ENCODE data around the gene LRP3.
"Not testable (repeated sequence)": the region's sequence is repeated elsewhere in the genome, so short reads cannot be mapped to it uniquely, and the experiment has no call there.

LRP3 gene

DNA sequence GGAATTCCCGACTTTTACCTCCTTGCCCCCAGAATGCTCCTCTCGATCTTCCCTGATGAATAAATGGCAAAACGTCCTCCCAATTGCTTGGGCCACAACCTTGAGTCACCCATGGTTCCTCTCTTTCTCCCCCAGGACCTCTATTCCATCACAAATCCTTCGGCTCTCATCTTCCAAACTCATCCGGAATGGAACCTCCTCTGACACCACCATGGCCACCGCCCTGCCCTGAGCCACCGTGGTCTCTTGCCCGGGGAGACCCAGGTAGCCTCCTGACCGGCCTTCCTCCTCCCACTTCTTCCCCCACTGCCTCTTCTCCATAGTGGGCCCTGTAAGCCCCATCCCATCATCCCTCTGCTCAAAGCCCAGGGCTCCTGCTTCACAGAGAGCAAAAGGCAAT, 26.6 kb downstream of the LRP3 start:
- DNase-seq = no peak

GRCh38 chr19:33221638-33222037, 27.5 kb downstream of the LRP3 start:
- DNase-seq = no peak

DNA sequence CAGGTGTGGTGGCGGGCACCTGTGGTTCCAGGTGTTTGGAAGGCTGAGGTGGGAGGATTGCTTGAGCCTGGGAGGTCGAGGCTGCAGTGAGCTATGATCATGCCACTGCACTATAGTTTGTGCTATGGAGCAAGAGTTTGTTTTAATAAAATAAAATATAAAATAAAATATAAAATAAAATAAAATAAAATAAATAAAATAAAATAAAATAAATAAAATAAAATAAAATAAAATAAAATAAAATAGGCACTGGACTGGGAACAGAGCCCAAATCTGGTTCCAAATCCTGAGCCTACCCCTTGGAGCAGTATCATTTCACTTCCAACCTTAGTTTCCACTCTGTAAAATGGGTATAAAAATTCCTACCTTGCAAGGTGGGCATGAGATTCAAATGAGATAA, 28.1 kb downstream of the LRP3 start:
- not testable (repeated sequence) for DNase-seq

- DNase-seq = no peak
Measured at GRCh38 chr19:33224694-33225457, 30.7 kb downstream of the LRP3 start.

DNA sequence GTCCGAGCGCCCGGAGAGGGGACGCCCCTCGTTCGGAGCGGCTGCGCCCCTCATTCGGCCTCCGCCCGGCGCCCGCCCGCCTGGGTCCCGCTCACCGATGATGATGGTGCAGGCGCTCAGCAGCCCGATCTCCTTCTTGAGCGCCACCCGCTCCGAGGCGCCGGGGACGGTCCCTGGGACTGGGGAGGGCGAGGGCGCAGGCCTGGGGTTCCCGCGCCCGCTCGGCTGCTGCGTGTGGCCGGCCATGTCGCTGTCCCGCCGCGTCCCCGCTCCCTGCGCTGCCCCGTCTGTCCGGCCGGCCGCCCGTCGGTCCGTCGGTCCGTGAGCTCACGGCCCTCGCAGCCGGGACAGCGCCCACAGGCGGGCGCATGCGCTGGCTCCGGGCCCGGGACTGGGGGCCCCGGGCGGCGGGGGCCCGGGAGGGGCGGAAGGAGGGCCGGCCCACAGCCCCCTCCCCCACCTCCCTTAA, 31.4 kb downstream of the LRP3 start, which contains the start of gene SLC7A10:
SLC7A10 (minus strand) TSS at position 393 of the 469 bp plus-strand sequence; CDS start at position 246, 147 bp downstream.
- DNase-seq = no peak

DNA sequence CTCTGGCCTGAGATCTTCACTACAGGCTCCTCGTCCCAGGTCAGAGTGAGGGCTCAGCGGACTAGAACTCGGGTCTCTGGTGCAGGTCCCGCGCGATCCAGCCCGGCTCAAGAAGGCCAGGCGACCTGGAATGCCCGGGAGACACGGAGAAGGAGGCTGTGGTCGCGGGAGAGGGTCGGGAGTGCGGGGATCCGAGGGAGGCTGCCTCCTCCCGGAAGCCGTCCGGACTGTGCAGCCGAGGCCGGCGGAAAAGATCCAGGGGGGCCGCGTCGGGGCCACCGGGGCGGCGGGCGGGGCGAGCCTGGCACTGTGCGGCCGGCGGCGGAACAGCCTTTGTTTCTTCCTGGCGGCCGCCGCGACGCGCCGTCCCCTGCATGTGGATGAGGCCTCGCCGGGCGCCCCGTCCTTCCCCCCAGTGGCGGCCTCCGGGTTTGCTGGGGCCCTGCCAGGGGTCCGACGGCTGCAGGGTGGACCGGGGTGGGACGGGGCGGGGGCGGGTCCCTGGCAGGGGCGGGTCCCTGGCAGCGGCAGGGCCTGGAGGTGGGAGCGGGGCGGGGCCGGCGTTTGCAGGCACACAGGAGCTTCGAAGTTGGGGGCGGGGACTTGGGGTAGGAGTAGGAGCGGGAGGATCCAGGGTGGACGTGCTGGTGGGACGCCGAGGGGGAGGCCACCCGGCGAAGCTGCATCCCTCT, 32.6 kb downstream of the LRP3 start:
- peak; percentile 26 for DNase-seq

- no peak for DNase-seq
Measured at GRCh38 chr19:33227242-33227650, 33.1 kb downstream of the LRP3 start.

DNA sequence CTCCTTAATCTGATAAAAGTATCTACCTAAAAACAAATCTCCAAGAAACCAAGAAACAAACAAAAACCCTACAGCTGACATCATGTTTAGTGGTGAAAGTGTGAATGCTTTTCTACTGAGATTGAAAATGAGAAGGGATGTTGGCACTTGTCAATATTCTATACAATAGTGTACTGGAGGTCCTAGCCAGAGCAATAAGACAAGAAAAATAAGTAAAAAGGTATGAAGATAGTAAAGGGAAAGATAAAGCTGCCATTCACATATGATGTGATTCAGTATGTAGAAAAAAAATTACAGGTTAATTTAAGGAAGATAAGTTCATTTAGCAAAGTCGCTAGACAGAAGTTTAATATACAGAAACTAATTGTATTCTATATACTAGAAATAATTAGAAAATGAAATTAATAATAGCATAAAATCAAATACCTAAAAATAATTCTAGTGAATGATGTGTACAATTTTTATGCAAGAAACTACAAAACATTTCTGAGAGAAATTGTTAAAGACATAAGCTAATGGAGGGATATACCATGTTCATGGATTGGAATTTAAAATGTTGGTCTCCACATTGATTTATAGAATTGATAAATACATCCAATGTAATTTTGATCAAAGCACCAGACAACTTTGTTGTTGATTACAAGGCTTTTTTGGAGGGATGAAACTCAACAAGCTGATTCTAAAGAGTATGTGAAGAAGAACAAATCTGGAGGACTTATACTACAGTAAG, 33.9 kb downstream of the LRP3 start:
- DNase-seq = no peak

GRCh38 chr19:33229962-33230361, 35.8 kb downstream of the LRP3 start:
- DNase-seq = no peak

DNA sequence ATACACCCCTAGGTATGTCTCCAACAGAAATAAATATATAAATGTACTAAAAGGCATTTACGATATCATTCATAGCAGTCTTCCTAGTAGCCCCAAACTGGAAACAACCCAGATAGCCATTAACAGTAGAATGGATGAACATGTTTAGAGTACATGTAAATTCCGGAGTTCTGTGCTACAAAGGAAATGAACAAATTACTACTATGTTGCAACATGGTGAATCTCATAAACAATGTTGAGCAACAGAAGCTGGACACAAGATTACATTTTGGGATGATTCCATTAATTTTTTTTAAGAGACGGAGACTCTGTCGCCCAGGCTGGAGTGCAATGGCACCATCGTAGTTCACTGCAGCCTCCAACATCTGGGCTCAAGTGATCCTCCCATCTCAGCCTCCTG, 37.4 kb downstream of the LRP3 start:
- no peak for DNase-seq

GRCh38 chr19:33232656-33233055, 38.5 kb downstream of the LRP3 start:
- no peak for DNase-seq

DNA sequence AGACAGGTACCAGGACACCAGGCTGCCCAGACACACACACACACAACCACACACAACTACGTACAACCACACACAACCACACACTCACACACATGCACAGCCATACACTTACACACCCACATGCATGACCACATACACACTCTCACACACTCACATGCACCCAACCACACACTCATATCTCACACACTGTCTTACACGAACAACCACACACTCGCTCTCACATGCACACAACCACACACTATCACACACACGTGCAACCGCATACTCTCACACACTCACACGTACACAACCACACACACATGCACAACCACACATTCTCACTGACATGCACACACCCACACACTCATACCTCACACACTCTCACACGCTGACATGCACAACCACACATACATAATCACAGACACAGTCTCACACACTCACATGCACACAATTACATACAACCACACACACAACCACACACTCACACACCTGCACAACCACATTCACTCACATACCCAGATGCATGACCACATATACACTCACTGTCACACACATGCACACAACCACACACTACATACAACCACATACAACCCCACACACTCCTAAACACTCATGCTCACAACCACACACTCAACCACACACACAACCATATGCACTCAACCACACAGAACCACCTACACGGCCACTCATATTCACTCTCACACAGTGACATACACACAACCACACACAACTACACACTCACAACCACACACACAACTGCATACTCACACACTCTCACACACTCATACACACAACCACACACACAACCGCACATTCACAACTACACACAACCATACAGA, 39.1 kb downstream of the LRP3 start:
- DNase-seq = no peak

DNA sequence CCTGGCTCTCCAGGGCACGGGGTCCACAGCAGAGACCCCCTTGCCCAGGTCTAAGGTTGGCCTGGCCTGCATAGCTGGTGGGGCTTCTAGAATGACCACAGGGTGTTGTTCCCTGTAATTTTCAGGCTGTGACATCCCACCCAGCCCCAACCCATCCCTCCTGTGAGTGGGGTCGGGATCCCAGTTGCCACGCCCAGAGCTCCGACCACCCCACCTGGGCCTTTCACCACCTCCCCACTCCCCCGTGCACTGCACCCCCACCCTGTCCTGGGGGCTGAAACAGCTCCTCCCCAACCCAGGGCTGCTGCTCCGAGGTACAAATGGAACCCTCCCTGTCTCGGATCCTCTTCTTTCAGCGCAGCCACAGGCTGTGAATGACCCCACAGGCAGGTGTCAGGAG, 40.0 kb downstream of the LRP3 start:
- DNase-seq = no peak

GRCh38 chr19:33234736-33235135, 40.6 kb downstream of the LRP3 start:
- no peak for DNase-seq

GRCh38 chr19:33235269-33235995, 41.3 kb downstream of the LRP3 start:
- peak; percentile 81 for DNase-seq

- no peak for DNase-seq
Measured at GRCh38 chr19:33235996-33236350, 41.8 kb downstream of the LRP3 start.

GRCh38 chr19:33236696-33237390, 42.7 kb downstream of the LRP3 start:
- DNase-seq = no peak

DNA sequence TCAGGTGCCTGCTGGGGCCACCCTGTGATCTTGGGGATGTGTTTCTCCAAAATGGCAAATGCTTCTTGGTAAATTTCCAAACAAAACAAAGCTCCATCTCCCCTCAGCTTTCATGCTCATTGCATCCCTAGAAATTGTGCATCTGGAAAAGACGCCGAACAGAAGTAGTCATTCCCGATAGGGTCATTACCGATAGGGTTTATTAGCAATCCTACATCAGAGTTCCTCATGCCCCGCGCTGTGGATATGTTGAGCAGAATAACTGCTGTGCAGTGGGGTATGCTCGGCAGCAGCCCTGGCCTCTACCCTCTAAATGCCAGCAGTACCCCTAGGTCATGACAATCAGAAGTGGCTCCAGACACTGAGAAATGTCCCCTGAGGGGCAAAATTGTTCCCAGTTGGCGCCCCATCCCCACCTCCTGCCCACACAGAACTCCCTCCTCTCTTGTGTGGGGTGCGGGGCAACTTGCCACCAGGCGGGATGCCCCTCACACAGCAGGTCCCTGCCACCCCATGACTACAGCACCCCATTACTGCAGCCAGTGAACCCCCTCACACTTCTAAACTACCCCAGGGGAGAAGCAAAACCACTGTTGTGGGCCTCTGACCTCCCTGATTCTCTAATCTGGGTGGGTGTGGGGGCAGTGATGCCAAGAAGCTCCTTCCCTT, 44.5 kb downstream of the LRP3 start:
- no peak for DNase-seq

GRCh38 chr19:33239223-33239975, 45.3 kb downstream of the LRP3 start:
- no peak for DNase-seq

- no peak for DNase-seq
Measured at GRCh38 chr19:33240181-33240771, 46.1 kb downstream of the LRP3 start.
